Ovary (tissue), 9 donors: Measurements from ENCODE around the gene GZMA. TPM values are rescaled to one million over a fixed set of nuclear protein-coding genes. Genes with fewer than 3 reads are reported as not detected.

Experiments
- DNase-seq, 5 donors: peaks; one replicate each; pipeline ENCODE4 v3.0.0-alpha.2; 2019 to 2020
- H3K27ac ChIP-seq, 2 donors: fragments of 200-600 bp; one replicate each; pipeline versions ENCODE4 v1.5.1 to v1.8.0; 2019 to 2022
- H3K27me3 ChIP-seq: fragments of 200-600 bp; one replicate; pipeline ENCODE4 v1.8.0; 2022
- H3K36me3 ChIP-seq: fragments of 200-600 bp; sonication (generic); one replicate; pipeline ENCODE4 v1.5.1; 2019
- H3K4me1 ChIP-seq: one replicate; pipeline ENCODE4 v1.8.1; 2013; ENCODE audit warnings: mild to moderate bottlenecking, moderate library complexity; ENCODE audit not compliant: insufficient read depth
- H3K4me3 ChIP-seq: fragments of 200-600 bp; sonication (generic); one replicate; pipeline ENCODE4 v1.5.1; 2017
- H3K9me3 ChIP-seq, 2 donors: fragments of 200-600 bp in 1 of 2; sonication (generic) in 1 of 2; one replicate each; pipeline versions ENCODE4 v1.5.1 to v1.8.1; 2013 to 2019; ENCODE audit warnings: mild to moderate bottlenecking in 1 of 2, moderate library complexity in 1 of 2
- EP300 ChIP-seq: sonication (generic); formaldehyde crosslinking; IDR thresholded peaks from one replicate; pipeline ENCODE4 v1.6.1; 2017; ENCODE audit warnings: antibody characterized with exemption
- POLR2A ChIP-seq: fragments of 450-650 bp; IDR thresholded peaks from one replicate; pipeline ENCODE4 v1.6.1; 2017; ENCODE audit warnings: antibody characterized with exemption, mild to moderate bottlenecking, moderate library complexity
- WGBS, 3 donors: extraction: QIAGEN DNeasy Blood & Tissue Kit in 1 of 3; methylation state at CpG; one replicate each; pipeline versions ENCODE4 v1.1.5 to v1.1.7; 2013 to 2017; 5-methylcytosine and 5-hydroxymethylcytosine counted together
- intact Hi-C, 4 donors: fragments of 100-400 bp; cut with DNase I; formaldehyde crosslinking; loops; one replicate each; pipeline versions ENCODE4 v1.11.0 to v1.15.1; 2022 to 2023
- polyA plus RNA-seq, 2 donors: library from polyadenylated mRNA; stranded (reverse); fragments of 200-250 nt in 1 of 2; fragments of 350-450 nt in 1 of 2; fragmentation: Illumina TruSeq in 1 of 2; extraction: RNeasy Lipid Tissue Mini Kit (QIAGEN cat#74804) in 1 of 2; gene quantifications; one replicate each; pipeline ENCODE4 v1.2.3, GENCODE V29; 2013 to 2014
- total RNA-seq, 7 donors: library from RNA; depleted of rRNA in 2 of 7; stranded (reverse); fragments of >200 nt in 2 of 7; fragmentation: NEBNext Ultra II Directional in 3 of 7; extraction: Animal tissue kit (Norgen Biotek cat#: 25700) in 3 of 7; gene quantifications; one replicate each; pipeline versions ENCODE4 v1.1.0 to v1.2.4, GENCODE V29; 2016 to 2023
- TF ChIP-seq, protein P1 (sequence below), 3 donors: fragments of 450-650 bp in 2 of 3; fragments of 200-600 bp in 1 of 3; IDR thresholded peaks; one replicate each; pipeline versions ENCODE4 v1.5.1 to v1.8.0; 2016 to 2022; ENCODE audit warnings: antibody characterized with exemption in 3 of 3, mild to moderate bottlenecking in 1 of 3
- donor health status: DM: no; HTN: no; CAD: no; lungs with moderate emphysema.
- donor health status: DM: no; HTN: no; CAD: no.
- donor health status: Bipolar disorder and iron deficiency.
- donor health status: DM: yes; HTN: yes; CAD: no.
- donor health status: DM: no; HTN: no; CAD: no.
- donor health status: DM: yes; HTN: yes; CAD: no.

The GZMA gene
- total and polyA plus RNA-seq, 9 donors, result 0.51 to 12.9 (median 1.0) TPM; not detected in 1

DNA sequence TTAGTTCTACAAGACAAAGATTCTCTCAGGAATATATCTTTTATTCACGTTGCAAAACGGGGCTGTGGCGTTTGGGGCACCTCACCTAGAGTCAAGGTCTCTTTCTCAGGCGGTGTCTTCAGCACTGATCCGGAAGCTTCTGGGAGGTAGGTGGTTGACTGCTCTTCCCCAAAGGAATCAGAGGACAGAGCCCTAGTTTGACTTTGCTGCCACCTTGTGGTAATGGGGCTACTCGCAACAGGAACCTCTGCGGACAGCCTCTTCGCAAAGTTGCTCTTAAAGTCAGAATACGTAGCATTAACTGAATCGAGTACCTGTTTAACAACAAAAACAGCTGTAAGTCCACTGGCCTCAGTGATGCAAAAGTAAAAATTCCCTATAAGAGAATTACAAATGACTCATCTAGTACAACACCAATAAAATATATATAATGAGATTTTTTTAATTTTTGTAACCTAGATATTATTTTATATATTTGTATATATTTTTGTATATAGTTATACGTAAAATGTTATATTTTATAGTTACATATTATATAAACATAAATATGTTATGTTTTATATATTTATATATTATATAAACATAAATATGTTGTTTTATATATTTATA, 44.2 kb downstream of the GZMA start:
- peak; percentile 36 to 77 (median 72) for DNase-seq
- TF ChIP-seq, protein P1, sequence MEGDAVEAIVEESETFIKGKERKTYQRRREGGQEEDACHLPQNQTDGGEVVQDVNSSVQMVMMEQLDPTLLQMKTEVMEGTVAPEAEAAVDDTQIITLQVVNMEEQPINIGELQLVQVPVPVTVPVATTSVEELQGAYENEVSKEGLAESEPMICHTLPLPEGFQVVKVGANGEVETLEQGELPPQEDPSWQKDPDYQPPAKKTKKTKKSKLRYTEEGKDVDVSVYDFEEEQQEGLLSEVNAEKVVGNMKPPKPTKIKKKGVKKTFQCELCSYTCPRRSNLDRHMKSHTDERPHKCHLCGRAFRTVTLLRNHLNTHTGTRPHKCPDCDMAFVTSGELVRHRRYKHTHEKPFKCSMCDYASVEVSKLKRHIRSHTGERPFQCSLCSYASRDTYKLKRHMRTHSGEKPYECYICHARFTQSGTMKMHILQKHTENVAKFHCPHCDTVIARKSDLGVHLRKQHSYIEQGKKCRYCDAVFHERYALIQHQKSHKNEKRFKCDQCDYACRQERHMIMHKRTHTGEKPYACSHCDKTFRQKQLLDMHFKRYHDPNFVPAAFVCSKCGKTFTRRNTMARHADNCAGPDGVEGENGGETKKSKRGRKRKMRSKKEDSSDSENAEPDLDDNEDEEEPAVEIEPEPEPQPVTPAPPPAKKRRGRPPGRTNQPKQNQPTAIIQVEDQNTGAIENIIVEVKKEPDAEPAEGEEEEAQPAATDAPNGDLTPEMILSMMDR (IDR thresholded peaks at IDR 0.05), result peak; percentile 53 to 62 (median 62)
- no peak for TF ChIP-seq POLR2A
- TF ChIP-seq EP300, result no peak
- Histone ChIP-seq H3K9me3 (no peaks in the 10 kb centered on the region), H3K4me3 (no peak overlapping the region), H3K4me1 (no peaks in the 10 kb centered on the region), H3K27ac (no peak overlapping the region), H3K27me3 (no peaks in the 10 kb centered on the region), H3K36me3 (no peaks in the 10 kb centered on the region)
- intact Hi-C loops, result loop anchor here in 1 of 4 donors (10.0 kb wide), 1 partner anchor 242 kb away; no protein-coding TSS in a partner anchor
- WGBS, 3 donors, result 5 to 7% (median 7%) methylated on average over 11 of the region's 11 CpGs

DNA sequence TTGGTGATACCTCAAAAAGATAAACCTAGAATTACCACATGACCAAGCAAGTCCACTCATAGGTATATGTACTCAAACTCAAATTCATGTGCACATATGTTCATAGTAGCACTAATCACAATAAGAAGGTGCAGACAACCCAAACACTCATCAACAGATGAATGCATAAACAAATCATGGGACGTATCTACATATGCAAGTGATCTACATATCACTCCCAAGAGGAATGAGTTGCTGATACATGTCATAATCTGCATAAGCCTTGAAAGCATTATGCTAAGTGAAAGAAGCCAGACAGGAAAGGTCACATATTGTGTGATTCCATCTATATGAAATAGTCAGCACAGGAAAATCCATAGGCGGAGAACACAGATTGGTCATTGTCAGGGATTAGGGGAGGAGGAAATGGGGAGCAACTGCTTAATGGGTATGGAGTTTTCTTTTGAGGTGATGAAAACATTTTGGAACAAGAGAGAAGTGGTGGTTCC, 46.9 kb downstream of the GZMA start:
- H3K36me3 ChIP-seq, result no peaks in the 10 kb centered on the region
- no peak overlapping the region for H3K4me3 ChIP-seq
- TF ChIP-seq EP300, result no peak
- WGBS, 3 donors, result 73 to 82% (median 74%) methylated on average over 2 of the region's 2 CpGs
- no peak overlapping the region for H3K27ac ChIP-seq
- H3K27me3 ChIP-seq, result no peaks in the 10 kb centered on the region
- intact Hi-C loops, result loop anchor here in 1 of 4 donors (10.0 kb wide), 1 partner anchor 245 kb away; no protein-coding TSS in a partner anchor
- DNase-seq, result no peak
- no peaks in the 10 kb centered on the region for H3K9me3 ChIP-seq
- no peaks in the 10 kb centered on the region for H3K4me1 ChIP-seq

DNA sequence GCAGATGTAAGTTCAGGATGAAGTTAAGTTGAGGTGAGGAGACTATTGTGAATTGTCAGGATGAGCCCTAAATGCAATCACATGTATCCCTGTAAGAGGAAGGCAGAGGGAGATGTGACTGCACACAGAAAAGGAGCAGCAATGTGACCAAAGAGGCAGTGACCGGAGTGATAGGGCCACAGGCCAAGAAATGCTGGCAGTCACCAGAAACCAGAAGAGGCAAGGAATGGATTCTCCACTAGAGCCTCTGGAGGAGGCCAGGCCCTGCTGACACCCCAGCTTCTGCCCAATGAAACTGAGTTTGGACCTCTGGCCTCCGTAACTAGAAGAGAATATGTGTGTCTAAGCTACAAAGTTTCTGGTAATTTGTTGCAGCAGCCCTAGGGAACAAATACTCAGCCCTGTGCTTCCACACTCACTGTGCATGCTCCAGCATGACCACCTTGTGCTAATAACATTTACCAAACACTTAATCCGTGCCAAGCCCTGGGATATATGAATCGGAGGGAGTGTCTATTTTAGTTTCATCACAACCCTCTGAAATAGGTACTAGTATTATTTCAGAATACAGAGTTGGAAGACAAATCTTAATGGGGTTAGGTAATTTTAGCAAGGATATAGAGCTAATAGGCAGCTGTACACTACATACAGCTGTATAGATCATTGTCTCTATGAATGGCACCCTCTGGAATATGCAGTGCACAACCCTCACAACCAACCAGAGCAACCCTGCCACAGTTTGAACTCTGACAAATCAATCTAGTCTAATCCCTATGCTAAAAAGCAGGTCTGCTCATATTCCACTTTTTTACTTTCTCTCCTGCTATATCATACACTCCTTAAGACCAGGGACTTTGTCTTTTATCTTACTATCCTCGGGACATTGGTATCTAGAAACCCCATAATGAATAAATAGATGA, 49.7 kb downstream of the GZMA start:
- WGBS, 3 donors, result 59 to 72% (median 60%) methylated on average over 5 of the region's 5 CpGs
- Histone ChIP-seq H3K36me3 (no peaks in the 10 kb centered on the region), H3K4me1 (no peaks in the 10 kb centered on the region), H3K27me3 (no peaks in the 10 kb centered on the region), H3K27ac (no peak overlapping the region), H3K9me3 (no peaks in the 10 kb centered on the region), H3K4me3 (no peak overlapping the region)
- intact Hi-C loops, result no loop called here
- no peak for DNase-seq
- no peak for TF ChIP-seq EP300
- TF ChIP-seq, protein P1 (IDR thresholded peaks at IDR 0.05), result no peak
- TF ChIP-seq POLR2A, result no peak

DNA sequence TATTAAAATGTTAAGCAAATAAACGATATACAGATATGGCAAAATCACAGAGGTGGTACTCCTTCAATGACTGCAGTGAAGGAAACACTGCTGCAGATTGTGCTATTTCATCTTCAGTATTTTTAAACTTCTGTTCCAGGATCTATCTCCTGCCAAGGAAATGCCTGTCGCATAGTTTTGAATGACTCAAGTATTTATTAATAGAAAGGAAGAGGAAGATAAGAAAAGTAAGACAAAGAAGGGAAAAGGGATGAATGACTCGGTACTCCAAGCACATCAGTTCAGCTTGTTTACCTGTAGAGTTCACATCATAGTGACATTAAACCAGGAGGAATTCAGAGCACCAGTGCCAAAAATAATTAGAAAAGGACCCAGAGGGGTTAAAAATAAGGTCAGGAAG, 52.4 kb downstream of the GZMA start:
- H3K27ac ChIP-seq, result no peak overlapping the region
- no peaks in the 10 kb centered on the region for H3K36me3 ChIP-seq
- DNase-seq, result no peak
- no peaks in the 10 kb centered on the region for H3K9me3 ChIP-seq
- WGBS, 3 donors, result 8 to 33% (median 24%) methylated on average over 3 of the region's 3 CpGs
- no peaks in the 10 kb centered on the region for H3K4me1 ChIP-seq
- TF ChIP-seq EP300 (no peak), POLR2A (no peak)
- TF ChIP-seq, protein P1 (IDR thresholded peaks at IDR 0.05), result no peak
- intact Hi-C loops, result no loop called here
- no peak overlapping the region for H3K4me3 ChIP-seq
- H3K27me3 ChIP-seq, result no peaks in the 10 kb centered on the region

Other genes with a start within 250 kb of the GZMA start
- gene ESM1, start 117.1 kb upstream of the GZMA start, total RNA-seq, result under 1 TPM in 4 of 7 donors, not detected in 3; 0.10 to 0.50 (median 0.19) TPM
- gene ESM1, start 117.1 kb upstream of the GZMA start, polyA plus RNA-seq, result 1 to 10 TPM in 1 of 2 donors, under 1 TPM in 1; 0.47 to 1.5 TPM
- gene GZMK, start 78.4 kb upstream of the GZMA start, total RNA-seq, result 1 to 10 TPM in 1 of 7 donors, under 1 TPM in 4, not detected in 2; 0.23 to 1.1 (median 0.77) TPM
- 1 to 10 TPM in 1 of 2 donors, under 1 TPM in 1; 0.47 to 9.5 TPM for gene GZMK, start 78.4 kb upstream of the GZMA start, polyA plus RNA-seq
- 10 to 100 TPM; 14.4 to 58.7 (median 29.8) TPM for gene GPX8, start 57.5 kb downstream of the GZMA start, total RNA-seq
- gene GPX8, start 57.5 kb downstream of the GZMA start, polyA plus RNA-seq, result 10 to 100 TPM; 25.5 to 58.8 TPM
- gene CDC20B, start 70.5 kb downstream of the GZMA start, total RNA-seq, result 10 to 100 TPM in 1 of 7 donors, under 1 TPM in 4, not detected in 2; 0.12 to 10.7 (median 0.24) TPM
- gene CDC20B, start 70.5 kb downstream of the GZMA start, polyA plus RNA-seq, result not detected
- gene MCIDAS, start 124.7 kb downstream of the GZMA start, total RNA-seq, result 1 to 10 TPM in 1 of 7 donors, under 1 TPM in 1, not detected in 5; 0.10 to 1.5 TPM
- not detected for gene MCIDAS, start 124.7 kb downstream of the GZMA start, polyA plus RNA-seq
- gene CCNO, start 131.0 kb downstream of the GZMA start, total RNA-seq, result 10 to 100 TPM in 1 of 7 donors, 1 to 10 TPM in 4, under 1 TPM in 2; 0.36 to 11.8 (median 1.7) TPM
- 1 to 10 TPM in 1 of 2 donors, under 1 TPM in 1; 0.13 to 1.1 TPM for gene CCNO, start 131.0 kb downstream of the GZMA start, polyA plus RNA-seq
- 10 to 100 TPM; 18.4 to 25.2 (median 21.5) TPM for gene DHX29, start 205.0 kb downstream of the GZMA start, total RNA-seq
- gene DHX29, start 205.0 kb downstream of the GZMA start, polyA plus RNA-seq, result 10 to 100 TPM; 13.1 to 14.1 TPM
- gene MTREX, start 205.3 kb downstream of the GZMA start, total RNA-seq, result 10 to 100 TPM; 56.8 to 65.3 (median 62.6) TPM
- gene MTREX, start 205.3 kb downstream of the GZMA start, polyA plus RNA-seq, result 10 to 100 TPM; 24.3 to 39.1 TPM